H9 (cell line): ENCODE results near the gene ACAD9. TPM values are rescaled to one million over a fixed set of nuclear protein-coding genes. Genes with fewer than 3 reads are reported as not detected.

Source experiments
- DNase-seq: peaks from one replicate; pipeline ENCODE4 v3.0.0-alpha.2; 2017
- H2AFZ ChIP-seq: one replicate; pipeline ENCODE4 v1.6.1; 2013; ENCODE audit warnings: mild to moderate bottlenecking, low read length, control low read depth, moderate library complexity
- H2AK5ac ChIP-seq: 2 replicates; pipeline ENCODE4 v1.6.1; 2013; ENCODE audit warnings: low read length, control low read depth, mixed read lengths; ENCODE audit not compliant: insufficient read length
- H2BK120ac ChIP-seq: one replicate; pipeline ENCODE4 v1.6.1; 2013; ENCODE audit warnings: low read depth, mild to moderate bottlenecking, low read length, control low read depth, inconsistent platforms; ENCODE audit not compliant: poor library complexity, severe bottlenecking
- H2BK12ac ChIP-seq: 2 replicates; pipeline ENCODE4 v1.6.1; 2013; ENCODE audit warnings: low read length, control low read depth, mixed read lengths, low read depth; ENCODE audit not compliant: insufficient read length
- H2BK15ac ChIP-seq: 2 replicates; pipeline ENCODE4 v1.6.1; 2013; ENCODE audit warnings: low read depth, low read length, control low read depth
- H2BK20ac ChIP-seq: one replicate; pipeline ENCODE4 v1.6.1; 2013; ENCODE audit warnings: low read depth, mild to moderate bottlenecking, low read length, control low read depth, inconsistent platforms; ENCODE audit not compliant: poor library complexity, severe bottlenecking
- H2BK5ac ChIP-seq: 2 replicates; pipeline ENCODE4 v1.6.1; 2013; ENCODE audit warnings: low read length, control low read depth, mixed read lengths; ENCODE audit not compliant: insufficient read length
- H3K14ac ChIP-seq: 2 replicates; pipeline ENCODE4 v1.6.1; 2013; ENCODE audit warnings: low read length, control low read depth; ENCODE audit not compliant: insufficient read depth
- H3K18ac ChIP-seq: 2 replicates; pipeline ENCODE4 v1.6.1; 2013; ENCODE audit warnings: low read depth, mild to moderate bottlenecking, mixed read lengths, low read length, control low read depth; ENCODE audit not compliant: insufficient read length
- H3K23ac ChIP-seq: 2 replicates; pipeline ENCODE4 v1.6.1; 2013; ENCODE audit warnings: low read length, control low read depth, mixed read lengths, low read depth; ENCODE audit not compliant: insufficient read length
- H3K23me2 ChIP-seq: 2 replicates; pipeline ENCODE4 v1.6.1; 2013; ENCODE audit warnings: low read depth, mild to moderate bottlenecking, mixed read lengths, low read length, control low read depth; ENCODE audit not compliant: insufficient read length, poor library complexity, severe bottlenecking
- H3K27ac ChIP-seq: 2 replicates; pipeline ENCODE4 v1.5.1; 2013; ENCODE audit warnings: low read length, control low read depth, mixed read lengths, low read depth; ENCODE audit not compliant: insufficient read length
- H3K27me3 ChIP-seq: 2 replicates; pipeline ENCODE4 v1.6.1; 2013; ENCODE audit warnings: low read length, control low read depth, inconsistent platforms; ENCODE audit not compliant: insufficient read depth
- H3K4ac ChIP-seq: 2 replicates; pipeline ENCODE4 v1.6.1; 2013; ENCODE audit warnings: low read depth, mild to moderate bottlenecking, control low read depth, inconsistent platforms, low read length, moderate library complexity
- H3K4me1 ChIP-seq: 2 replicates; pipeline ENCODE4 v1.6.1; 2013; ENCODE audit warnings: low read length, control low read depth, inconsistent platforms; ENCODE audit not compliant: insufficient read depth
- H3K4me2 ChIP-seq: 2 replicates; pipeline ENCODE4 v1.6.1; 2013; ENCODE audit warnings: low read length, control low read depth, mixed read lengths; ENCODE audit not compliant: insufficient read length, insufficient read depth
- H3K56ac ChIP-seq: 2 replicates; pipeline ENCODE4 v1.6.1; 2013; ENCODE audit warnings: low read depth, mild to moderate bottlenecking, mixed read lengths, low read length, control low read depth; ENCODE audit not compliant: insufficient read length
- H3K79me1 ChIP-seq: 2 replicates; pipeline ENCODE4 v1.6.1; 2013; ENCODE audit warnings: low read depth, mild to moderate bottlenecking, moderate library complexity, low read length, control low read depth, inconsistent platforms; ENCODE audit not compliant: insufficient read depth, poor library complexity, severe bottlenecking
- H3K79me2 ChIP-seq: 2 replicates; pipeline ENCODE4 v1.6.1; 2013; ENCODE audit warnings: low read length, control low read depth, inconsistent platforms; ENCODE audit not compliant: insufficient read depth
- H3K9ac ChIP-seq: 2 replicates; pipeline ENCODE4 v1.6.1; 2013; ENCODE audit warnings: low read length, control low read depth, mixed read lengths; ENCODE audit not compliant: insufficient read length; ENCODE audit errors: extremely low read depth
- H3K9me3 ChIP-seq: one replicate; pipeline ENCODE4 v1.6.1; 2013; ENCODE audit warnings: low read depth, low read length, inconsistent platforms; ENCODE audit not compliant: control insufficient read depth
- H3T11ph ChIP-seq: one replicate; pipeline ENCODE4 v1.6.1; 2013; ENCODE audit warnings: mild to moderate bottlenecking, low read length, control low read depth, inconsistent platforms
- H4K20me1 ChIP-seq: one replicate; pipeline ENCODE4 v1.6.1; 2013; ENCODE audit not compliant: control insufficient read depth, insufficient read length, insufficient read depth
- H4K5ac ChIP-seq: 2 replicates; pipeline ENCODE4 v1.6.1; 2013; ENCODE audit warnings: low read depth, mild to moderate bottlenecking, mixed read lengths, low read length, control low read depth; ENCODE audit not compliant: insufficient read length
- H4K8ac ChIP-seq: replicated peaks from 2 replicates; pipeline ENCODE4 v1.6.1; 2013; ENCODE audit warnings: low read length, control low read depth, mixed read lengths, low read depth; ENCODE audit not compliant: insufficient read length
- H4K91ac ChIP-seq: 2 replicates; pipeline ENCODE4 v1.6.1; 2013; ENCODE audit warnings: low read depth, mild to moderate bottlenecking, moderate library complexity, mixed read lengths, low read length, control low read depth; ENCODE audit not compliant: insufficient read length
- H3K27ac Mint-ChIP-seq, 3 experiments: 2 replicates in 2 of 3; 3 replicates in 1 of 3; pipeline ENCODE4 v1.8.0; 2020 to 2021; ENCODE audit warnings: mixed read lengths in 3 of 3, mild to moderate bottlenecking in 1 of 3, moderate library complexity in 1 of 3
- H3K27me3 Mint-ChIP-seq: 2 replicates; pipeline ENCODE4 v1.8.0; 2021; ENCODE audit warnings: low read depth, mild to moderate bottlenecking, moderate library complexity, mixed read lengths
- H3K36me3 Mint-ChIP-seq, 3 experiments: 2 replicates in 2 of 3; 3 replicates in 1 of 3; pipeline ENCODE4 v1.8.0; 2020 to 2021; ENCODE audit warnings: low read depth in 3 of 3, mixed read lengths in 3 of 3; ENCODE audit not compliant: insufficient read depth in 1 of 3
- H3K4me1 Mint-ChIP-seq, 2 experiments: 2 replicates each; pipeline ENCODE4 v1.8.0; 2020; ENCODE audit warnings: mixed read lengths in 2 of 2
- H3K4me3 Mint-ChIP-seq, 2 experiments: 2 replicates in 1 of 2; 3 replicates in 1 of 2; pipeline ENCODE4 v1.8.0; 2020 to 2021; ENCODE audit warnings: mild to moderate bottlenecking in 2 of 2, mixed read lengths in 2 of 2, moderate library complexity in 1 of 2
- H3K9me3 Mint-ChIP-seq, 2 experiments: 2 replicates in 1 of 2; 3 replicates in 1 of 2; pipeline ENCODE4 v1.8.0; 2020; ENCODE audit warnings: mild to moderate bottlenecking in 2 of 2, mixed read lengths in 2 of 2, moderate library complexity in 1 of 2
- WGBS: extraction: QIAGEN DNeasy Blood & Tissue Kit; methylation state at CpG from one replicate; pipeline ENCODE4 v1.1.7; 2013; ENCODE audit warnings: missing lambda C conversion rate, low lambda C conversion rate, mixed read lengths; ENCODE audit not compliant: insufficient read length; ENCODE audit errors: extremely low coverage; 5-methylcytosine and 5-hydroxymethylcytosine counted together
- total RNA-seq: library from RNA; stranded (reverse); gene quantifications from 2 replicates; pipeline ENCODE4 v1.2.1, GENCODE V29; 2021
- TF ChIP-seq, protein P1 (sequence below): fragments of 200-600 bp; sonication (generic); conservative IDR thresholded peaks from 3 replicates; pipeline ENCODE4 v1.8.0; 2021; ENCODE audit warnings: antibody characterized with exemption, mild to moderate bottlenecking

ACAD9 gene
- total RNA-seq, 1 experiment from 2014 or later: 43.1 TPM

DNA sequence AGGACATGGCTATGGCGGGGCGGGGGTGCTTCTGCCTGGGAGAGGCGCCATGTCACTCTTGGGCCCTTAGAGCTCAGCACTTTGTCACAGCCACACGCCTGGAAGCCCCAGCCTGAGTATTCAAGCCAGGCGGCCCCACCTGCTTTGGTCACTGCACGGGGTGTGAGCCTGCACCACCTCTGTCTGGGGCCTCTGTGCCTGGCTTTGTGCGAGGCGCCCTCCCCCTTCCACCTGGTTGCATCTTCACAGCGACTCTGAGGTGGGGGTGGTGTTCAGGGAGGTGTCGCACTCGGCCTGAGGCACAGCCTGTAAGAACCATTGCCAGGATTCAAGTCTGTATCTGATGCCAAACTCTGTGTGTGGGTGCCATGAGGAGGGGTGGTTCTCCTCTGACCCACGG is 24.1 kb downstream of the ACAD9 start:
- H3K23me2 ChIP-seq: no peaks in the 10 kb centered on the region
- H3K27me3 Mint-ChIP-seq: no peaks in the 10 kb centered on the region
- no peak overlapping the region for H2BK12ac ChIP-seq
- DNase-seq: no peak
- H3K4ac ChIP-seq: no peak overlapping the region
- no peaks in the 10 kb centered on the region for H3K4me1 ChIP-seq
- TF ChIP-seq, protein P1, sequence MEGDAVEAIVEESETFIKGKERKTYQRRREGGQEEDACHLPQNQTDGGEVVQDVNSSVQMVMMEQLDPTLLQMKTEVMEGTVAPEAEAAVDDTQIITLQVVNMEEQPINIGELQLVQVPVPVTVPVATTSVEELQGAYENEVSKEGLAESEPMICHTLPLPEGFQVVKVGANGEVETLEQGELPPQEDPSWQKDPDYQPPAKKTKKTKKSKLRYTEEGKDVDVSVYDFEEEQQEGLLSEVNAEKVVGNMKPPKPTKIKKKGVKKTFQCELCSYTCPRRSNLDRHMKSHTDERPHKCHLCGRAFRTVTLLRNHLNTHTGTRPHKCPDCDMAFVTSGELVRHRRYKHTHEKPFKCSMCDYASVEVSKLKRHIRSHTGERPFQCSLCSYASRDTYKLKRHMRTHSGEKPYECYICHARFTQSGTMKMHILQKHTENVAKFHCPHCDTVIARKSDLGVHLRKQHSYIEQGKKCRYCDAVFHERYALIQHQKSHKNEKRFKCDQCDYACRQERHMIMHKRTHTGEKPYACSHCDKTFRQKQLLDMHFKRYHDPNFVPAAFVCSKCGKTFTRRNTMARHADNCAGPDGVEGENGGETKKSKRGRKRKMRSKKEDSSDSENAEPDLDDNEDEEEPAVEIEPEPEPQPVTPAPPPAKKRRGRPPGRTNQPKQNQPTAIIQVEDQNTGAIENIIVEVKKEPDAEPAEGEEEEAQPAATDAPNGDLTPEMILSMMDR: no peak
- H3K14ac ChIP-seq: no peak overlapping the region
- no peak overlapping the region for H3K27ac Mint-ChIP-seq
- H3K27me3 ChIP-seq: no peaks in the 10 kb centered on the region
- H3K56ac ChIP-seq: no peak overlapping the region
- no peak overlapping the region for H2BK20ac ChIP-seq
- no CpG with 5 or more reads among the region's 12 CpGs for WGBS
- no peak overlapping the region for H4K91ac ChIP-seq
- H3K36me3 Mint-ChIP-seq: peaks cover 40 to 84% (median 76%) of the 10 kb centered on the region in 3 experiments
- no peaks in the 10 kb centered on the region for H3K9me3 ChIP-seq
- H2AK5ac ChIP-seq: no peak overlapping the region
- H3T11ph ChIP-seq: no peak overlapping the region
- H3K4me3 Mint-ChIP-seq: no peak overlapping the region
- no peak overlapping the region for H3K27ac ChIP-seq
- H4K8ac ChIP-seq: no peak overlapping the region
- no peaks in the 10 kb centered on the region; a peak in 2 of 5 replicates for H3K9me3 Mint-ChIP-seq
- H3K79me1 ChIP-seq: no peaks in the 10 kb centered on the region
- H3K18ac ChIP-seq: no peak overlapping the region
- no peak overlapping the region for H3K9ac ChIP-seq
- H3K23ac ChIP-seq: no peak overlapping the region
- no peak overlapping the region for H4K5ac ChIP-seq
- no peaks in the 10 kb centered on the region for H3K4me1 Mint-ChIP-seq
- H4K20me1 ChIP-seq: no peaks in the 10 kb centered on the region
- H2BK15ac ChIP-seq: no peak overlapping the region
- H3K4me2 ChIP-seq: no peak overlapping the region
- no peak overlapping the region for H2AFZ ChIP-seq
- no peaks in the 10 kb centered on the region for H3K79me2 ChIP-seq
- H2BK5ac ChIP-seq: no peak overlapping the region
- H2BK120ac ChIP-seq: no peak overlapping the region
